H1 (cell line): ENCODE measurements around the gene SIGLEC15. TPM values are rescaled to one million over a fixed set of nuclear protein-coding genes. Genes with fewer than 3 reads are reported as not detected.

Source experiments
- CTCF ChIA-PET: fragments of 300-600 bp; sonication (Branson Sonifier 250); formaldehyde crosslinking; loops from one replicate; lab custom pipeline; 2021; ENCODE audit not compliant: partially characterized antibody; lab: Charles Lee
- POLR2A ChIA-PET: fragments of 300-600 bp; sonication (Branson Sonifier 250); formaldehyde crosslinking; loops from one replicate; lab custom pipeline; 2021; ENCODE audit warnings: inconsistent platforms; ENCODE audit not compliant: partially characterized antibody; lab: Charles Lee
- DNase-seq, 2 experiments: peaks; one replicate each; pipeline versions ENCODE4 v3.0.0 to v3.0.0-alpha.2; 2010 to 2022; ENCODE audit warnings: low spot score in 2 of 2, low read depth in 1 of 2, mixed read lengths in 1 of 2
- FAIRE-seq: peaks from 2 replicates; lab custom pipeline; 2011; peaks lifted over from hg19 to GRCh38; lab: Jason Lieb, UNC
- H2AFZ ChIP-seq: 2 replicates; pipeline ENCODE4 v1.8.1; 2012; ENCODE audit warnings: low read length, inconsistent platforms
- H2AK5ac ChIP-seq: 2 replicates; pipeline ENCODE4 v1.6.1; 2013; ENCODE audit warnings: low read depth, low read length
- H2BK120ac ChIP-seq: replicated peaks from 2 replicates; pipeline ENCODE3; 2013; ENCODE audit warnings: low read depth, low read length, inconsistent platforms
- H2BK12ac ChIP-seq: 2 replicates; pipeline ENCODE4 v1.6.1; 2013; ENCODE audit warnings: low read depth, low read length
- H2BK15ac ChIP-seq: 2 replicates; pipeline ENCODE4 v1.6.1; 2013; ENCODE audit warnings: low read length
- H2BK20ac ChIP-seq: 2 replicates; pipeline ENCODE4 v1.6.1; 2013; ENCODE audit warnings: low read length
- H2BK5ac ChIP-seq: 2 replicates; pipeline ENCODE4 v1.6.1; 2013; ENCODE audit warnings: low read depth, low read length
- H3K14ac ChIP-seq: 2 replicates; pipeline ENCODE4 v1.6.1; 2013; ENCODE audit warnings: inconsistent platforms; ENCODE audit not compliant: insufficient read length
- H3K18ac ChIP-seq: 2 replicates; pipeline ENCODE4 v1.6.1; 2013; ENCODE audit warnings: low read length; ENCODE audit errors: extremely low read depth
- H3K23ac ChIP-seq: 2 replicates; pipeline ENCODE4 v1.6.1; 2013; ENCODE audit warnings: inconsistent platforms; ENCODE audit not compliant: insufficient read length
- H3K23me2 ChIP-seq: 2 replicates; pipeline ENCODE4 v1.6.1; 2013; ENCODE audit warnings: low read depth, low read length
- H3K27ac ChIP-seq: 2 replicates; pipeline ENCODE4 v1.6.1; 2011; ENCODE audit warnings: low read depth, low read length, inconsistent platforms
- H3K27me3 ChIP-seq, 4 experiments: replicated peaks in 1 of 4; 1 replicate in 1 of 4; 2 replicates in 3 of 4; pipeline versions ENCODE4 v1.6.1 to v1.8.1; 2011 to 2013; ENCODE audit warnings: low read length in 3 of 4, mild to moderate bottlenecking in 3 of 4, inconsistent platforms in 2 of 4, mixed read lengths in 2 of 4, moderate library complexity in 1 of 4; ENCODE audit not compliant: control insufficient read depth in 3 of 4, insufficient read depth in 3 of 4; ENCODE audit errors: extremely low read depth in 1 of 4
- H3K36me3 ChIP-seq, 4 experiments: 2 replicates each; pipeline versions ENCODE4 v1.6.1 to v1.8.1; 2011 to 2013; ENCODE audit warnings: mild to moderate bottlenecking in 4 of 4, low read length in 3 of 4, moderate library complexity in 2 of 4, control low read depth in 1 of 4, inconsistent platforms in 1 of 4; ENCODE audit not compliant: insufficient read depth in 4 of 4, control insufficient read depth in 2 of 4
- H3K4ac ChIP-seq: replicated peaks from 2 replicates; pipeline ENCODE3; 2013; ENCODE audit warnings: low read length, low read depth, mixed read lengths, inconsistent platforms; ENCODE audit not compliant: insufficient read length
- H3K4me1 ChIP-seq, 4 experiments: replicated peaks in 1 of 4; 1 replicate in 1 of 4; 2 replicates in 3 of 4; pipeline versions ENCODE4 v1.6.1 to v1.8.1; 2011 to 2013; ENCODE audit warnings: low read length in 3 of 4, inconsistent platforms in 2 of 4, mixed read lengths in 1 of 4; ENCODE audit not compliant: insufficient read depth in 4 of 4, control insufficient read depth in 3 of 4
- H3K4me2 ChIP-seq, 2 experiments: 2 replicates each; pipeline versions ENCODE4 v1.6.1 to v1.8.1; 2011 to 2013; ENCODE audit warnings: low read depth in 2 of 2, low read length in 2 of 2, control low read depth in 1 of 2, inconsistent platforms in 1 of 2, mild to moderate bottlenecking in 1 of 2; ENCODE audit not compliant: insufficient read depth in 1 of 2
- H3K4me3 ChIP-seq, 4 experiments: fragments of 200-600, 300-600 bp in 1 of 4; sonication (generic), shearing (Covaris generic), sonication (Bioruptor Twin) in 1 of 4; 2 replicates each; pipeline versions ENCODE4 v1.5.1 to v1.8.1; 2011 to 2016; ENCODE audit warnings: low read length in 4 of 4, low read depth in 3 of 4, control low read depth in 2 of 4, inconsistent platforms in 2 of 4, mild to moderate bottlenecking in 2 of 4, mixed read lengths in 1 of 4, moderate library complexity in 1 of 4; ENCODE audit not compliant: insufficient read depth in 2 of 4; ENCODE audit errors: extremely low read depth in 1 of 4
- H3K56ac ChIP-seq: replicated peaks from 2 replicates; pipeline ENCODE3; 2013; ENCODE audit warnings: low read depth, mild to moderate bottlenecking, mixed read lengths, low read length, inconsistent platforms; ENCODE audit not compliant: insufficient read length
- H3K79me1 ChIP-seq: 2 replicates; pipeline ENCODE4 v1.6.1; 2013; ENCODE audit warnings: low read depth, low read length, control low read depth
- H3K79me2 ChIP-seq, 2 experiments: 2 replicates each; pipeline versions ENCODE4 v1.6.1 to v1.8.1; 2012 to 2013; ENCODE audit warnings: low read length in 2 of 2, mild to moderate bottlenecking in 2 of 2, inconsistent platforms in 1 of 2; ENCODE audit not compliant: insufficient read depth in 2 of 2, control insufficient read depth in 1 of 2
- H3K9ac ChIP-seq, 4 experiments: replicated peaks in 1 of 4; 1 replicate in 1 of 4; 2 replicates in 3 of 4; pipeline versions ENCODE4 v1.6.1 to v1.8.1; 2011 to 2013; ENCODE audit warnings: low read depth in 3 of 4, low read length in 3 of 4, control low read depth in 2 of 4, mild to moderate bottlenecking in 2 of 4, moderate library complexity in 2 of 4, inconsistent platforms in 1 of 4; ENCODE audit errors: extremely low read depth in 1 of 4
- H3K9me3 ChIP-seq, 2 experiments: 2 replicates each; pipeline versions ENCODE4 v1.6.1 to v1.8.1; 2012 to 2013; ENCODE audit warnings: mild to moderate bottlenecking in 2 of 2, moderate library complexity in 2 of 2, control low read depth in 1 of 2, inconsistent platforms in 1 of 2, low read depth in 1 of 2, low read length in 1 of 2, mixed read lengths in 1 of 2; ENCODE audit not compliant: insufficient read depth in 2 of 2
- H4K20me1 ChIP-seq, 2 experiments: replicated peaks in 1 of 2; 2 replicates each; pipeline versions ENCODE3 to v1.8.1; 2011 to 2013; ENCODE audit warnings: inconsistent platforms in 2 of 2, low read length in 2 of 2, mild to moderate bottlenecking in 1 of 2; ENCODE audit not compliant: insufficient read depth in 2 of 2, control insufficient read depth in 1 of 2
- H4K5ac ChIP-seq: 2 replicates; pipeline ENCODE4 v1.6.1; 2013; ENCODE audit warnings: low read length, low read depth, mixed read lengths, inconsistent platforms; ENCODE audit not compliant: insufficient read length
- H4K8ac ChIP-seq: 2 replicates; pipeline ENCODE4 v1.8.0; 2013; ENCODE audit warnings: mild to moderate bottlenecking, moderate library complexity, low read length, inconsistent platforms; ENCODE audit not compliant: insufficient read depth; ENCODE audit errors: extremely low read depth
- H4K91ac ChIP-seq: replicated peaks from 2 replicates; pipeline ENCODE3; 2013; ENCODE audit warnings: low read length, mixed read lengths, inconsistent platforms; ENCODE audit not compliant: insufficient read length
- CREB1 ChIP-seq: IDR thresholded peaks from 2 replicates; pipeline ENCODE4 v1.6.1; 2012; ENCODE audit warnings: inconsistent platforms
- FOSL1 ChIP-seq: IDR thresholded peaks from 2 replicates; pipeline ENCODE4 v1.6.1; 2011; ENCODE audit warnings: mild to moderate bottlenecking, low read depth, low read length, moderate library complexity; ENCODE audit not compliant: insufficient read depth
- HDAC2 ChIP-seq, 2 experiments: fragments of 300-600 bp in 1 of 2; sonication (generic) in 1 of 2; IDR thresholded peaks; 2 replicates each; pipeline ENCODE4 v1.6.1; 2011 to 2012; ENCODE audit warnings: low read depth in 2 of 2, low read length in 2 of 2, mild to moderate bottlenecking in 2 of 2, moderate library complexity in 2 of 2, borderline replicate concordance in 1 of 2, inconsistent platforms in 1 of 2
- KDM5A ChIP-seq: fragments of 200-600 bp; IDR thresholded peaks from 2 replicates; pipeline ENCODE4 v1.7.1; 2012; ENCODE audit warnings: mild to moderate bottlenecking, low read length, inconsistent platforms, mixed read lengths
- TBP ChIP-seq: IDR thresholded peaks from 2 replicates; pipeline ENCODE4 v1.6.1; 2011; ENCODE audit warnings: low read depth, low read length, improper control_type of control experiment
- TEAD4 ChIP-seq: IDR thresholded peaks from 2 replicates; pipeline ENCODE4 v1.6.1; 2012; ENCODE audit warnings: low read depth, low read length, inconsistent platforms, mixed read lengths
- WGBS, 2 experiments: shearing (Covaris generic) in 1 of 2; methylation state at CpG; one replicate each; pipeline versions ENCODE4 v1.1.6 to v1.1.7; 2013 to 2015; ENCODE audit warnings: low lambda C conversion rate in 2 of 2, mixed read lengths in 2 of 2, inconsistent platforms in 1 of 2, low coverage in 1 of 2, missing lambda C conversion rate in 1 of 2; ENCODE audit not compliant: insufficient replicate concordance in 2 of 2, insufficient coverage in 1 of 2, insufficient read length in 1 of 2; ENCODE audit errors: extremely low coverage in 1 of 2, missing lambda C conversion rate in 1 of 2; 5-methylcytosine and 5-hydroxymethylcytosine counted together
- polyA plus RNA-seq, 7 experiments: library from polyadenylated mRNA; depleted of rRNA in 3 of 7; stranded (reverse) in 5 of 7; unstranded in 2 of 7; fragments of >200 nt in 5 of 7; fragments of 200-250 nt in 2 of 7; gene quantifications; 1 replicate in 5 of 7; 2 replicates in 1 of 7; 4 replicates in 1 of 7; pipeline versions ENCODE4 v1.2.1 to v1.2.3, GENCODE V29; 2011 to 2013; ENCODE audit warnings: missing spikeins in 2 of 7, mixed read lengths in 2 of 7
- total RNA-seq: library from RNA; stranded (reverse); fragmentation: NEBNext Ultra II Directional; extraction: Animal tissue kit (Norgen Biotek cat#: 25700); gene quantifications from 2 replicates; pipeline ENCODE4 v1.2.1, GENCODE V29; 2021
- TF ChIP-seq, protein P1 (sequence below), 3 experiments: IDR thresholded peaks; 1 replicate in 2 of 3; 2 replicates in 1 of 3; pipeline versions ENCODE4 v1.5.1 to v1.6.1; 2011; ENCODE audit warnings: low read length in 3 of 3, mild to moderate bottlenecking in 3 of 3, inconsistent platforms in 2 of 3, low read depth in 1 of 3, moderate library complexity in 1 of 3; ENCODE audit not compliant: insufficient read depth in 1 of 3; ENCODE audit errors: control extremely low read depth in 1 of 3
- TF ChIP-seq, protein P2 (sequence below): IDR thresholded peaks from 2 replicates; pipeline ENCODE4 v1.6.1; 2012; ENCODE audit warnings: inconsistent platforms
- TF ChIP-seq, protein P3 (sequence below): IDR thresholded peaks from 2 replicates; pipeline ENCODE4 v1.6.1; 2012; ENCODE audit warnings: low read length, inconsistent platforms

The SIGLEC15 gene
- total and polyA plus RNA-seq, 2 of the 8 experiments (the other 6 are each of a cell fraction or from before 2014, with no cell fraction given) = 0.20 to 0.37 TPM

DNA sequence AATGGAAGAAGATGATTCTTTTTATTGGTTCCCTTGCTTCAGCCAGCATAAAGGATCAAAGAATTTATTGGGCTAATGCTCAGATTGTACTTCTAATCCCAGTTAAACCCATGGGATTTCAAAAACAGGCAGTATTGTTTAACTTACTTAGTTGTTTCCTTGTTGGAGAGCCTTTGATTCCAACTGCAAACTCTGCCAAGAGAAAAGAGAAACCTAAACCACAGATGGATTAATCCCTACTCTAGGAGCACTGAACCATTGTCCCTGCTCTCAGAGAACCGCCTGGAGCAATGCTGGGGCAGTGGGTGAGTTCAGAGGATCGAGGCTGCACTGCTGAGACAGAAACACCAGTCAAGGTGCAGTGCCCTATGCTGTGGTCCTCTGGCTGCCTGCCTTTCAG, 44.9 kb upstream of the SIGLEC15 start:
- Histone ChIP-seq H3K27ac (no peak overlapping the region), H3K4ac (no peak overlapping the region), H3K27me3 (no peaks in the 10 kb centered on the region), H4K8ac (no peak overlapping the region), H4K5ac (no peak overlapping the region), H3K23ac (no peak overlapping the region), H2AK5ac (no peak overlapping the region), H4K20me1 (no peaks in the 10 kb centered on the region), H3K36me3 (no peaks in the 10 kb centered on the region), H2AFZ (no peak overlapping the region), H2BK15ac (no peak overlapping the region), H3K4me3 (no peak overlapping the region), H3K4me1 (peaks cover 0 to 15% (median 6%) of the 10 kb centered on the region in 4 experiments; a peak in 4 of 7 replicates), H3K18ac (no peak overlapping the region), H3K79me1 (no peaks in the 10 kb centered on the region), H3K14ac (no peak overlapping the region), H3K9me3 (no peaks in the 10 kb centered on the region), H3K79me2 (no peaks in the 10 kb centered on the region), H2BK12ac (0 out of 2 replicates have a peak overlapping the region, but pooled peaks have one; percentile 39), H2BK5ac (no peak overlapping the region), H2BK120ac (no peak overlapping the region), H3K23me2 (0 out of 2 replicates have a peak, but pooled peaks cover 2% of the 10 kb centered on the region), H4K91ac (no peak overlapping the region), H2BK20ac (no peak overlapping the region), H3K56ac (no peak overlapping the region), H3K9ac (no peak overlapping the region), H3K4me2 (no peak overlapping the region)
- FAIRE-seq = no peak
- no peak for DNase-seq
- POLR2A ChIA-PET = no interaction called here
- CTCF ChIA-PET = interaction anchor here (1.0 to 2.3 kb wide), 3 partner anchors 21 to 34 kb away, joined by 3 to 6 read pairs (median 3); no protein-coding TSS in a partner anchor
- 55% methylated on average over 2 of the region's 2 CpGs; no CpG with 5 or more reads in 1 of the 2 experiments for WGBS, 2 experiments
- TF ChIP-seq TEAD4 = no peak
- TF ChIP-seq TBP = no peak
- no peak for TF ChIP-seq HDAC2 (IDR thresholded peaks at IDR 0.05; ENCODE audit: borderline replicate concordance in 1 of 2, low read depth in 2 of 2, low read length in 2 of 2)
- TF ChIP-seq, protein P1, sequence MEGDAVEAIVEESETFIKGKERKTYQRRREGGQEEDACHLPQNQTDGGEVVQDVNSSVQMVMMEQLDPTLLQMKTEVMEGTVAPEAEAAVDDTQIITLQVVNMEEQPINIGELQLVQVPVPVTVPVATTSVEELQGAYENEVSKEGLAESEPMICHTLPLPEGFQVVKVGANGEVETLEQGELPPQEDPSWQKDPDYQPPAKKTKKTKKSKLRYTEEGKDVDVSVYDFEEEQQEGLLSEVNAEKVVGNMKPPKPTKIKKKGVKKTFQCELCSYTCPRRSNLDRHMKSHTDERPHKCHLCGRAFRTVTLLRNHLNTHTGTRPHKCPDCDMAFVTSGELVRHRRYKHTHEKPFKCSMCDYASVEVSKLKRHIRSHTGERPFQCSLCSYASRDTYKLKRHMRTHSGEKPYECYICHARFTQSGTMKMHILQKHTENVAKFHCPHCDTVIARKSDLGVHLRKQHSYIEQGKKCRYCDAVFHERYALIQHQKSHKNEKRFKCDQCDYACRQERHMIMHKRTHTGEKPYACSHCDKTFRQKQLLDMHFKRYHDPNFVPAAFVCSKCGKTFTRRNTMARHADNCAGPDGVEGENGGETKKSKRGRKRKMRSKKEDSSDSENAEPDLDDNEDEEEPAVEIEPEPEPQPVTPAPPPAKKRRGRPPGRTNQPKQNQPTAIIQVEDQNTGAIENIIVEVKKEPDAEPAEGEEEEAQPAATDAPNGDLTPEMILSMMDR (IDR thresholded peaks at IDR 0.05; ENCODE audit: control extremely low read depth in 1 of 3, insufficient read depth in 1 of 3, low read depth in 1 of 3, low read length in 3 of 3) = no peak
- TF ChIP-seq CREB1 = no peak
- TF ChIP-seq, protein P2, sequence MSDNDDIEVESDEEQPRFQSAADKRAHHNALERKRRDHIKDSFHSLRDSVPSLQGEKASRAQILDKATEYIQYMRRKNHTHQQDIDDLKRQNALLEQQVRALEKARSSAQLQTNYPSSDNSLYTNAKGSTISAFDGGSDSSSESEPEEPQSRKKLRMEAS = no peak
- no peak for TF ChIP-seq KDM5A
- TF ChIP-seq, protein P3, sequence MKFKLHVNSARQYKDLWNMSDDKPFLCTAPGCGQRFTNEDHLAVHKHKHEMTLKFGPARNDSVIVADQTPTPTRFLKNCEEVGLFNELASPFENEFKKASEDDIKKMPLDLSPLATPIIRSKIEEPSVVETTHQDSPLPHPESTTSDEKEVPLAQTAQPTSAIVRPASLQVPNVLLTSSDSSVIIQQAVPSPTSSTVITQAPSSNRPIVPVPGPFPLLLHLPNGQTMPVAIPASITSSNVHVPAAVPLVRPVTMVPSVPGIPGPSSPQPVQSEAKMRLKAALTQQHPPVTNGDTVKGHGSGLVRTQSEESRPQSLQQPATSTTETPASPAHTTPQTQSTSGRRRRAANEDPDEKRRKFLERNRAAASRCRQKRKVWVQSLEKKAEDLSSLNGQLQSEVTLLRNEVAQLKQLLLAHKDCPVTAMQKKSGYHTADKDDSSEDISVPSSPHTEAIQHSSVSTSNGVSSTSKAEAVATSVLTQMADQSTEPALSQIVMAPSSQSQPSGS = no peak
- TF ChIP-seq FOSL1 = no peak
